ENCODE measurements around the gene PDE4D.

- TF ChIP-seq POLR2A (IDR thresholded peaks at IDR 0.05) (no peak), CTCF (IDR thresholded peaks at IDR 0.05) (no peak)
These were observed 18.9 kb downstream of the PDE4D start for GRCh38 chr5:59874675-59875074.
